Measurements from ENCODE around the gene SLC17A4. TPM values are rescaled to one million over a fixed set of nuclear protein-coding genes. Genes with fewer than 3 reads are reported as not detected.

SLC17A4 gene
- total and polyA plus RNA-seq, 10 of the 15 experiments (the other 5 are each of a cell fraction or from before 2014, with no cell fraction given), result not detected

GRCh38 chr6:25829375-25829774 is 74.8 kb downstream of the SLC17A4 start (continued):
- no peak for TF ChIP-seq YBX1 (IDR thresholded peaks at IDR 0.05)
- peak; percentile 95 for TF ChIP-seq JUNB (IDR thresholded peaks at IDR 0.05)
- no peak for TF ChIP-seq WRNIP1 (IDR thresholded peaks at IDR 0.05; ENCODE audit: borderline replicate concordance, low read depth, low read length)
- no peak for TF ChIP-seq TCF3 (IDR thresholded peaks at IDR 0.05; ENCODE audit: borderline replicate concordance, insufficient read depth, low read depth, low read length)
- peak; percentile 79 for TF ChIP-seq FOXM1 (IDR thresholded peaks at IDR 0.05; ENCODE audit: low read depth, low read length)
- no peak for TF ChIP-seq SRF (IDR thresholded peaks at IDR 0.05; ENCODE audit: low read depth in 2 of 2, low read length in 2 of 2)
- no peak for TF ChIP-seq BCLAF1 (IDR thresholded peaks at IDR 0.05)
- TF ChIP-seq ZBTB40 (IDR thresholded peaks at IDR 0.05; ENCODE audit: borderline replicate concordance), result no peak
- TF ChIP-seq EP300 (IDR thresholded peaks at IDR 0.05; ENCODE audit: borderline replicate concordance in 1 of 2, control insufficient read depth in 1 of 2, low read depth in 2 of 2, low read length in 2 of 2), result peak in 1 of 2 experiments; percentile 17; a peak in 1 of 4 replicates
- TF ChIP-seq PAX8 (IDR thresholded peaks at IDR 0.05), result no peak
- TF ChIP-seq MTA3 (IDR thresholded peaks at IDR 0.05; ENCODE audit: borderline replicate concordance, low read length), result no peak
- TF ChIP-seq IRF3 (IDR thresholded peaks at IDR 0.05), result no peak

All from GM12878 (cell line).